GM21423 (cell line): Measurements from ENCODE around the gene TTC16.
A peak's percentile ranks its signal among the peaks of the same experiment; 100 is the strongest.

Source experiments
- ATAC-seq: cut with Tn5 transposase; IDR thresholded peaks from one replicate; pipeline ENCODE4 v1.9.1; 2021; ENCODE audit warnings: mild to moderate bottlenecking, moderate library complexity; ENCODE audit not compliant: unreplicated experiment

The TTC16 gene, protein sequence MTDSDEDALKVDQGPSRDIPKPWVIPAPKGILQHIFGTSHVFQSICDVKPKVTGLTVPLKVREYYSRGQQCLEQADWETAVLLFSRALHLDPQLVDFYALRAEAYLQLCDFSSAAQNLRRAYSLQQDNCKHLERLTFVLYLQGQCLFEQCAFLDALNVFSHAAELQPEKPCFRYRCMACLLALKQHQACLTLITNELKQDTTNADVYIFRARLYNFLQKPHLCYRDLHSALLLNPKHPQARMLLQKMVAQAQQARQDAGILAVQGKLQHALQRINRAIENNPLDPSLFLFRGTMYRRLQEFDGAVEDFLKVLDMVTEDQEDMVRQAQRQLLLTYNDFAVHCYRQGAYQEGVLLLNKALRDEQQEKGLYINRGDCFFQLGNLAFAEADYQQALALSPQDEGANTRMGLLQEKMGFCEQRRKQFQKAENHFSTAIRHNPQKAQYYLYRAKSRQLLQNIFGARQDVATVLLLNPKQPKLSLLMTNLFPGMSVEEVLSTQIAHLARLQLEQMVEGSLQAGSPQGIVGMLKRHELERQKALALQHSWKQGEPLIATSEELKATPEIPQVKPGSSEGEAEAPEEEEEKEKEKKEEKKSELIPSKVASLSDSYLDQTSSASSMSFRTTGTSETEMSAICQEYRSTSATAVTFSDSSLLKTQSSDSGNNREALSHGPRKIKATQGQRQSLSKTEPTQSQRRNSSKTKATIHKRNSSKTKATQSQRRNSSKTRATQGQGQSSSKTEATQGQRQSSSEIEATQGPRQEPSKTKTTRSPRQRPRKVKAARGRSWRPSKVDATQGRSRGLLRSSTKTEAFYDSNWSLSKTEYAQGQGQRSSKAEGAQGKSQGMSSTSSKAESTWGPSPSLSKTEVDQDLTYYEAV

GRCh38 chr9:127715470-127716337, at the start of gene TTC16, which contains the start of gene PTRH1:
Gene TTC16, plus strand, starts transcription at chr9:127716079. Its CDS starts 67 bp downstream, at chr9:127716146.
Gene PTRH1, minus strand, starts transcription at chr9:127715663. Its CDS starts 24 bp downstream, at chr9:127715639.
- peak; percentile 93 for ATAC-seq

DNA sequence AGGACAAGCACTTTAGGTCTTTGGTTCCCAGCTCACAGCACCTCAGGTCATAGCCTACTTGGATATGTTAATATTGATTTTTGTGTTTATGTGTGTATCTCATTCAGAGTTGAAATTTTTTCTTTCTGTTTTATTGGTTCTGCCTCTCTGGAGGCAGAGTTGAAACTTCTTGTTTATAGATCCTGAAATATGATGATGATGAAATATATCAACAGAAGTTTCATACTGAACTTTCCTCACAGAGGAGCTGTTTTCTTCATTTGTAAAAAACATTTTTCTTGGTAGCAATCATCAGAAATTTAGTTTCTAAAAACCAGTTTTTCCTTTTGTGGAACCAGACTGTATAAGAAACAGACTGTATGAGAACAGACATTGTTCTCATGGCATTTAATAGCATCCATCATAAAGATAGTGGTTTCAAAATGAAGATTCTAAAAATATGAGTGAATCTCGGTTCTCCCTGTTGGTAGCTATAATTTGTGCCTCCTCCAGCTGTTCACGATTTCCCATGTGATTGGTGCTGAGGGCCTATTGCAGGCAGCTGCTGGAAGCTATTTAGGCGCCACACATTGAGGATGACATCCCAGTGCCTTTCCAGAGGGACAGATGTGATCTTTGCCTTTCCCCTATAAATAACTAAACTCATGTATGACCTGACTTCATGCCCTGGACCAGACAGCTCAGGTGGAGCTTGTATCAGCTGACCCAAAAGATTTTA, 48.6 kb upstream of the TTC16 start:
- no peak for ATAC-seq

DNA sequence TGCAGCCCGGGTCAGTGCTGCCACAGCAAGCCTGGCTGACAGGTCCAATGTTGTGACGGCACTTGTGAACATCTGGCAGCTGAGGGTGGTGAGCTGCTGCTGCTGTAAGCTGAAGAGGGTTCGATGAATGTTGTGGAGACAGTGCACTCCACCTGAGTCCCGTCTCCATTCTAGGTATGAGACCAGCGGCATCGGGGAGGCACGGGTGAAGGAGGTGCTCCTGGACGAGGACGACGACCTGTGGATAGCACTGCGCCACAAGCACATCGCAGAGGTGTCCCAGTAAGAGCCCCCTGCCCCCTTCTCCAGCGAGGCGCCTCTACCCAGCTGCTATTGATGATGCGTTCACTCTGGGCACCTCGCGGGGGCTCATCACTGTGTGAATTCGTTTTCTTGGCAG, 48.0 kb upstream of the TTC16 start:
- ATAC-seq, result no peak

DNA sequence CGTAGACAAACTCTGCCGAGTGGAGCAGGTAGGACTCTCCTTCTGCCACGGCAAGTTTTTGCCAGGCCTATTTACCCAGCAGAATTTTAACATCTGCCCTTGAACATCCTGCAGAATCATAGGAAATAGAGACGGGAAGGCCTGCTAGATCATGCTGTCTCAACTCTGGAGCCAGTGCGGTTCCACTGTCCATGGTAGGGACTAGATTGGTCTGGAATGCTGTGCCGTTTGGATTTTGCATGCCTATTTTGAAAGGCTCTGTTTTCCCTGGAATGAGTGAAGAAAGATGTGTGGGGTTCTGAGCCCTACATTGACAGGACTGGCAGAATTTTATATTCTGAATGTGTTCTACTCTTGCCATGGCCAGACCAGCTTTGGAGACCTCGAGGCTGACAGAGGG, 42.6 kb upstream of the TTC16 start:
- ATAC-seq, result no peak

GRCh38 chr9:127676638-127677037, 39.2 kb upstream of the TTC16 start:
- no peak for ATAC-seq

DNA sequence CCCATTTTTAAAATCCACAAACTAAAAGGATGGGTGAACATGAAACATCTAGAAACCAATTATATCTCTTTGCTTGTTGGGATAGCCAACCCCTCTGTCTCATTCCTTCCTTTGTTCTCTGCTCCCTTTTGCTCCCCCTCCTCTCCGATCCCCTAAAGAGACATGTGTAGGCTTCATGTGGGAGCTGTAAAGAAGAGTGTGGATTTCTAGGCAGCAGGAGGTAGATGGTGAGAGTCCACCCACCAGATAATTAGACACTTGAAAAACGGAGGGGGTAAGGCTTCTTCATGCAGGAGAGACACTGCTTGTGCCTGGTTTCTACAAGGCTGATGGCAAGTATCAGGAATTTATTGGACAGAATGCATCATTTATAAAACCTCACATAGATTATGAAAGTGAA, 36.4 kb upstream of the TTC16 start:
- ATAC-seq, result no peak

- no peak for ATAC-seq
These were observed 35.7 kb upstream of the TTC16 start for GRCh38 chr9:127680226-127680625.

GRCh38 chr9:127680846-127681245, 35.0 kb upstream of the TTC16 start:
- ATAC-seq, result no peak

GRCh38 chr9:127682351-127683136, 33.3 kb upstream of the TTC16 start:
- no peak for ATAC-seq

DNA sequence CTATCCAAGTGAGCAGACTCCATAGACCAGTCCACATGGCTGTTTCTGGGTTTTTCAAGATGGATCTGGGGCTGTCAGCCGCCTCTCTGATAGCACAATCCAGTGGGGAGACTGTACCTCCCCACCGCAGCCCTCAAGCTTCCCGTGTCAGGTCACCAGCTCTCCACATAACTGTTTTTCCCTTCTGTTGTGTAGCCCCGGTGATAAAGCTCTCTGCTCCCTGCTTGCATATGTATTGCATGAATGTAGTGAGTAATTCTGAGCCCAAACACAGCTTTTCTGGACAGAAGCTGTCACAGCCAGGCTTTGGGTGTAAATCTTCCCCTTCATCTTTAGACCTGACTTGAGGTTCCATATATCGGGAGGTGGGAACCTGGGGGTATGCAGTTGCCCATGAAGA, 32.2 kb upstream of the TTC16 start:
- ATAC-seq, result no peak

DNA sequence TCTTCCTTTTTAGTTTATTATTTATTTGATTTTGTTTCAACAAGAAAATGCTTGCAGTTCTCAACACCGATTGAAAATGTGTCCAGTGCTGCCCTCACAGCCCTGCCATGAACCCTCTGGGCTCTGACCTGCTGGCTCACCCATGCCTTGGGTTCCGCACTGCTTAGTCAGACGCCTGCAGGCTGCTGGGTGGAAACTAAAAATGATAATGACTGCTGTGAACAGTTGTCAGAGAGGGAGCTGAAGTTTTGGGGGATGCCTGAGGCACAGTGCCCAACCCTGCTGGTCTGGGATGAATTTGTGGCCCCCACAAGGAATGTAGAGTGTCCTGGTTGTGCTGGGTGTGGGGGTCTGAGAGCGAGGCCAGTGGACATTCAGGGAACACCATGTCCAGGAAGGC, 31.3 kb upstream of the TTC16 start:
- ATAC-seq, result no peak

- ATAC-seq, result no peak
These were observed 29.2 kb upstream of the TTC16 start for GRCh38 chr9:127686461-127687393.

DNA sequence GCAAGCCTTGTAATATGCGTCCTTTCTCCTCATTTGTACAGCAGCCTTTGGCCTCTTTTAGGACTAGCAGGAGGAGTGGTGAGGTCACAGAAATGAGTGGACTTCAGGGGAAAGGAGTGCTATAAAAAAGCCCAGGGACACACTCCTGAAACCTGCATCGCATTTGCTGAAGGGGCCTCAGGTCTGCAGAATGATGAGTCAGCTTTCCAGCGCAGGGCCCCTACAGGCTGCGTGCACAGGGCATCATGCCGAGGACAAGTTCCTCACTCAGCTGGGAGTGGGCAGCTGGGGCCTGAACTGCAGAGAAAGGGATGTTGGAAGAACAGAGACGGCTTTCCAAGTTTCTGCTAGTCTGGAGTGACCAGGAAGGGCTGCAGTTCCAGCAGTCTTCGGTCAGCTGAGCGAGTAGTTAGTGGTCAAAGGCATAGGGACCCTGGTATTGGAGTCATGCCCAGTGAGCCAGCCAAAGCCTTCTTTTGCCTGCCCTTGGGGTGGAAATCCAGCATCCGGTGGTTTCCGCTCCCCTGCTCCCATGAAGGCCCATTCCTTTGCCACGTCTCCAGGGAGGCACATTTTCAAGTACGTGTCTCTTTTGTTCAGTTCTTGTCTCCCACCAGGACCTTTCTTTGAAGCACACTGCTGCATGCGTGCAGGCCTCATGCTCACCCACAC, 26.4 kb upstream of the TTC16 start:
- ATAC-seq, result no peak

DNA sequence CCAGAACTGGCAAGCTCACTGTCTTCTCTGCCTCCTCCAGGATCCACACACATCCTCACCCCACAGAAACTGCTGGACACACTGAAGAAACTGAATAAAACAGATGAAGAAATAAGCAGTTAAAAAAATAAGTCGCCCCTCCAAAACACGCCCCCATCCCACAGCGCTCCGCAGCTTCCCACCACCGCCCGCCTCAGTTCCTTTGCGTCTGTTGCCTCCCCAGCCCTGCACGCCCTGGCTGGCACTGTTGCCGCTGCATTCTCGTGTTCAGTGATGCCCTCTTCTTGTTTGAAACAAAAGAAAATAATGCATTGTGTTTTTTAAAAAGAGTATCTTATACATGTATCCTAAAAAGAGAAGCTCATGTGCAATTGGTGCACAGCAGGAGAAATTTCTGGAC, 25.1 kb upstream of the TTC16 start:
- ATAC-seq, result no peak

- no peak for ATAC-seq
These were observed 23.8 kb upstream of the TTC16 start for GRCh38 chr9:127692071-127692470.

DNA sequence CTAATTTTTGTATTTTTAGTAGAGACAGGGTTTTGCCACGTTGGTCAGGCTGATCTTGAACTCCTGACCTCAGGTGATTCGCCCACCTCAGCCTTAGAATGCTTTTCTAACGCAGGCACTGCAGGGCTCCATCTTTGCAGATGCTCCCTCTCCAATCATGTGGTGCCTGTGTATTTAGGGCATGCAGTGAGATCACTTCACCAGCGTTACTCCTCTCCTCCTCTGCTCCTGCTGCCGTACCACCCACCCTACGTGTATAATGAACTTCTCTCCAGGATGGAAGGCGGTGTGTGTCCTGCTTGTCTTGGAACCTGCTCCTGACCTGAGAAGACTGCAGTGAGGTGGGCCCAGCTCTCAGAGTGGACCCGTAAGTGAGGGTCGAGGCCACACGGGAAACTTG, 22.7 kb upstream of the TTC16 start:
- no peak for ATAC-seq

DNA sequence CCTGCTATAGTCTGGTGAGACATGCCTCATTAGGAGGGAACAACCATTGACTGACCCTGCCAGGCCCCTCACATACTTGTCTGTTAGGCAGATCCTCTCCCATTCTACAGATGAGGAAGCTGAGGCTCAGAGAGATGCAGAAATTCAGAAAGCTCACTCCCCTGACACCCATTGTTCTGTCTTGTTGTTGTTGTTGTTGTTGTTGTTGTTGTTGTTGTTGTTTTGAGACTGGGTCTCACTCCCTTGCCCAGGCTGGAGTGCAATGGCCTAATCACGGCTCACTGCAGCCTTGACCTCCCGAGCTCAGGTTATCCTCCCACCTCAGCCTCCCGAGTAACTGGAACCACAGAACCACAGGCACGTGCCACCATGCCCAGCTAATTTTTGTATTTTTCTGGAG, 22.2 kb upstream of the TTC16 start:
- ATAC-seq, result no peak
